ES-I3 (cell line): Measurements from ENCODE around the gene ZNF773.
"Not testable (repeated sequence)": the region's sequence is repeated elsewhere in the genome, so short reads cannot be mapped to it uniquely, and the experiment has no call there.

ENCODE experiments used
- H3K36me3 ChIP-seq: 2 replicates; pipeline ENCODE4 v1.6.1; 2013; ENCODE audit warnings: mild to moderate bottlenecking, low read length, control low read depth, moderate library complexity; ENCODE audit not compliant: insufficient read depth
- H3K4me1 ChIP-seq: 2 replicates; pipeline ENCODE4 v1.6.1; 2013; ENCODE audit warnings: mild to moderate bottlenecking, control low read depth, low read length; ENCODE audit not compliant: insufficient read depth
- H3K9ac ChIP-seq: 2 replicates; pipeline ENCODE4 v1.6.1; 2013; ENCODE audit warnings: low read depth, mild to moderate bottlenecking, low read length, moderate library complexity
- H3K9me3 ChIP-seq: 2 replicates; pipeline ENCODE4 v1.6.1; 2013; ENCODE audit warnings: mild to moderate bottlenecking, low read length, moderate library complexity; ENCODE audit not compliant: control insufficient read depth, insufficient read depth

The ZNF773 gene

DNA sequence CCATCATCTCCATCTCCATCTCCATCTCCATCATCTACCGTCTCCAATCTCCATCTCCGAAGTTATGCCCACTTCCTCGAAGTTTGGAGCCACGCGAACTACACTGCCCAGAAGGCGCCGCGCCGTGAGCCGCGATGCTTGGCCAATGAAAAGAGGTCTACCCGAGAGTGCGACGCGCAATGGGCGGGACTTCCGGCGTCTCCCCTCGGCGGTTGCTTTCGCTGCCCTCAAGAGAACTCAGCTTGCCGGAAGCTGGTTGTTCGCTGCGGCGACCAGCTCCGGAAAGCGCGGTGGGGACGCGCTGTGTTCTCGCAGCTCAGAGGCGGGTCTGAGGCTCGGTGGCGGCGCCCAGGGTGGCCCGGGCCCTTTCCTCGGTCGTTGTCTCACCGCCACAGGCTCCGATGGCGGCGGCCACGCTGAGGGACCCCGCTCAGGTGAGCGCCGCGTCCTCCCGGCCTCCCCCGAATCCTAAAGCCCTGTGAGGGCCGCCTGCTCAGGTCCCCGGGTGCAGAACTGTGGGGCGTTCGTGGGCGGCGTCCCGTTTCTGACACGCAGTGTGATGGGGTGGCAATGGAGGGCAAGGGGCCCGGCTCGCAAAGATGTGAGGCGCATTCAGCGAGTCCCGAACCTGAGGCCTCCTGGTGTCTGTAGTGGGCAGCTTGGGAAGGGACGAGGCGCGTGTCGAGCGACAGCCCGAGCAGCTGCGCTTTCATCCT, at the start of gene ZNF773:
Gene ZNF773 (plus strand): TSS at position 259 of the 716 bp plus-strand sequence. CDS start 143 bp downstream, at position 402.
- H3K4me1 ChIP-seq, H3K36me3 ChIP-seq, H3K9me3 ChIP-seq: not testable (repeated sequence)
- H3K9ac ChIP-seq, result peak within 1 kb of the TSS; percentile 63

GRCh38 chr19:57452307-57452706, 47.4 kb upstream of the ZNF773 start:
- Histone ChIP-seq H3K9ac (no peak overlapping the region), H3K9me3 (no peaks in the 10 kb centered on the region), H3K36me3 (no peaks in the 10 kb centered on the region; the same call in 1 of the 2 replicates), H3K4me1 (no peaks in the 10 kb centered on the region)

- H3K9ac ChIP-seq, result no peak overlapping the region
- H3K36me3 ChIP-seq, result peaks cover 7% of the 10 kb centered on the region; the same call in 1 of the 2 replicates
- H3K4me1 ChIP-seq, result no peaks in the 10 kb centered on the region
- H3K9me3 ChIP-seq, result peaks cover 26% of the 10 kb centered on the region
Observed at GRCh38 chr19:57465680-57466381, 33.9 kb upstream of the ZNF773 start.

DNA sequence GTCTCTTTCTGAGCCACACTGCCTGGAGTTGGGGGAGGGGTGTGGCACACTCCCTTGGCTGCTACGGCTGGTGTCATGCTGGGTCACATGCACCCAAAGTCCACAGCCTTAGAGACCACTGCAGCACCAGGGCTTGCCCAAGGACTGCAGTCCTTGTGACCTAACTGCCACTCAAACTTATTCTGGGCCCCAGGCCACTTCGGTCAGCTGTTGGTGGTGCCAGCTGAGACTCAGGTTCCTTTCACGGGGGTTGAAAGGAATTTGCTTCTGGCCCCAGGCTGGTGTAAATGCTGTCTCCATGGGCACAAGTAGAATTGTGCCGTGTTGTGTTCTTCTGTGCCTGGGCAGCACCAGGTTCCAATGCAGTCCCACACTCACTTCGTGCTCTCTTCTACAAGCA, 33.2 kb upstream of the ZNF773 start:
- peaks cover 7% of the 10 kb centered on the region; the same call in 1 of the 2 replicates for H3K36me3 ChIP-seq
- peaks cover 31% of the 10 kb centered on the region for H3K9me3 ChIP-seq
- H3K4me1 ChIP-seq, result no peaks in the 10 kb centered on the region
- no peak overlapping the region for H3K9ac ChIP-seq

DNA sequence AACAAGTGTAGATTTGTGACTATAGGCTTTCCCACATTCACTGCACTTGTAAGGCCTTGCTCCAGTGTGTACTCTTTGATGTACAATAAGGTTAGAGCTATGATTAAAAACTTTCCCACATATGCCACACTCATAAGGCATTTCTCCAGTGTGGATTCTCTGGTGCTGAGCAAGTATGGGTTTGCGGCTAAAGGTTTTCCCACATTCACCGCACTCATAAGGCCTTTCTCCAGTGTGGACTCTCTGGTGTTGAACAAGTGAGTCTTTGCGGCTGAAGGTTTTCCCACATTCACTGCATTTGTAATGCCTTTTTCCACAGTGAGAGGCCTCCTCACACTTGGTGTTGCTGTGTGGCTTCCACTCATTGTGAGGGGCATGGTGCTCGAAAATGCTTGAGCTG, 26.1 kb upstream of the ZNF773 start:
- Histone ChIP-seq H3K4me1 (no peaks in the 10 kb centered on the region), H3K9me3 (peaks cover 62% of the 10 kb centered on the region), H3K36me3 (peaks cover 34% of the 10 kb centered on the region), H3K9ac (no peak overlapping the region)

DNA sequence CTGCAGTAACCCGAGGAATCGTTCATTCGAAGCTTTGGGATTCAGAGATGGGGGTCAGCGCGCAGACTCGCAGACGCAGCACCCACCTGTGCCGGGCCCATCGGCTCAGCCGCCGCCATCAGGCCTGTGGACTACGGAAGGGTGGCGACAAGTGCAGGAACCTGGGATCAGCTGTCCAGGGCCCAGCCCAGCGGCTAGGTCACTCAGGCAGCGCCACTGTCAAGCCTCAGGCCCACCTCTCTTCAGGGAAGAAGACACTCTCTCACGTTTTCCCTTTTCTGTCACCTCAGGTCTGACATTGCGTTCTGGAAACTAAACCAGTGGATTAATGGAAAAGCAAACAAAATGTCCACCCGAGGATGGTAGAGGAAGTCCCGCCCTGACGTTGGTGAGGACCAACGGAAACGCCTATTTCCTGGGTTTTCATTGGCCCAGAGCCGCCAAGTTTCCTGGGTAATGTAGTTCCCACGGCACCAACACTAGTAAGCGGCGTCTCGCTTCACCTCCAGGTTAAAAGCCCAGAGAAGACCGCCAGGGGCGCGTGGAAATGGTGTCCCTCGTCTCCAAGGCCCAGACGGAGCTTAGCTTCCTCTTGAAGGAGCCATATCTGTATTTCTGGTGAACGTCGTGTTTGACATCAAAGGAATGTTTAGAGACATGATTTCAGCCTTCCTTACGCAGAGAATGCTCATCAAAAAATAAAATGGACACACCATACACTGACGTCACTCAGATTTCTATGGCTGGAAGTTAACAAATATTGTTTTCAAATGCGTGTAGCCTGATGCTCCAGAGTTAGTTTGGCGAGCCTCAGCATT, 22.3 kb upstream of the ZNF773 start, which contains the start of gene ZNF772:
Gene ZNF772 (minus strand): TSS at position 376 of the 818 bp plus-strand sequence. CDS start 257 bp downstream, at position 119.
- peaks cover 37% of the 10 kb centered on the region for H3K9me3 ChIP-seq
- H3K4me1 ChIP-seq, result no peaks in the 10 kb centered on the region
- H3K9ac ChIP-seq, result peak within 1 kb of the TSS; percentile 83
- H3K36me3 ChIP-seq, result peaks cover 34% of the 10 kb centered on the region

GRCh38 chr19:57487477-57488298, 12.1 kb upstream of the ZNF773 start, which contains the start of gene ZNF419:
Gene ZNF419 (plus strand): TSS chr19:57487750. CDS start chr19:57487951, 201 bp downstream.
- H3K36me3 ChIP-seq, H3K4me1 ChIP-seq, H3K9me3 ChIP-seq: not testable (repeated sequence)
- peak within 1 kb of the TSS; percentile 95 for H3K9ac ChIP-seq

DNA sequence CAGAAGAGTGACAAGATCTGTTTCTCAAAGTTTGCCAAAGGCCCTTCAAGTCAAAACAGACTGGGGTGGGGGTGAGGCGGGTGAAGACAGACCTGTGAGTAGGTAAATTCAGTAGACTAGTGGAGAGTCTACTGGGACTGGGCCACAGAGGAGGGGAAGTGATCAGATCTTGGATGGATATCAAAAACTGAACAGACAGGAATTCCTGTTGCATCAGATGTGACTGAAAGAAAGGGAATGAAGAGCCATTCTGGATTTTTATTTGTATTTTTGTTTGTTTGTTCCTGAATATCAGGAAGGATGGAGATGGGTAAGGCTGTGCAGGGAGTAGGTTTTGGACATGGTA, 11.5 kb upstream of the ZNF773 start:
- H3K9ac ChIP-seq, result peak overlapping the region; percentile 5; the same call in 1 of the 2 replicates
- not testable (repeated sequence) for H3K4me1 ChIP-seq, H3K9me3 ChIP-seq, H3K36me3 ChIP-seq

DNA sequence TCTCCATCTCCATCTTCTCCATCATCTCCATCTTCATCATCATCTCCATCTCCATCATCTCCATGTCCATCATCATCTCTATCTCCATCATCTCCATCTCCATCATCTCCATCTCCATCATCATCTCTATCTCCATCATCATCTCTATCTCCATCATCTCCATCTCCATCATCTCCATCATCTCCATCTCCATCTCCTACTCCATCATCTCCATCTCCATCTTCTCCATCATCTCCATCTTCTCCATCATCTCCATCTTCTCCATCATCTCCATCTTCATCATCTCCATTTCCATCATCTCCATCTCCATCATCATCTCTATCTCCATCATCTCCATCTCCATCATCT, 432 bp upstream of the ZNF773 start:
- not testable (repeated sequence) for H3K36me3 ChIP-seq, H3K4me1 ChIP-seq, H3K9ac ChIP-seq, H3K9me3 ChIP-seq

DNA sequence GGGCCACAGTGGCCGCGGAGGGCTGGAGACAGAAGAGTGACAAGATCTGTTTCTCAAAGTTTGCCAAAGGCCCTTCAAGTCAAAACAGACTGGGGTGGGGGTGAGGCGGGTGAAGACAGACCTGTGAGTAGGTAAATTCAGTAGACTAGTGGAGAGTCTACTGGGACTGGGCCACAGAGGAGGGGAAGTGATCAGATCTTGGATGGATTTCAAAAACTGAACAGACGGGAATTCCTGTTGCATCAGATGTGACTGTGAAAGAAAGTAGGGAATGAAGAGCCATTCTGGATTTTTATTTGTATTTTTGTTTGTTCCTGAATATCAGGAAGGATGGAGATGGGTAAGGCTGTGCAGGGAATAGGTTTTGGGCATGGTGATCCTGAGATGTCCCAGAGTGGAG, 662 bp downstream of the ZNF773 start:
- H3K9ac ChIP-seq, result peak overlapping the region; percentile 44
- not testable (repeated sequence) for H3K36me3 ChIP-seq, H3K9me3 ChIP-seq, H3K4me1 ChIP-seq

DNA sequence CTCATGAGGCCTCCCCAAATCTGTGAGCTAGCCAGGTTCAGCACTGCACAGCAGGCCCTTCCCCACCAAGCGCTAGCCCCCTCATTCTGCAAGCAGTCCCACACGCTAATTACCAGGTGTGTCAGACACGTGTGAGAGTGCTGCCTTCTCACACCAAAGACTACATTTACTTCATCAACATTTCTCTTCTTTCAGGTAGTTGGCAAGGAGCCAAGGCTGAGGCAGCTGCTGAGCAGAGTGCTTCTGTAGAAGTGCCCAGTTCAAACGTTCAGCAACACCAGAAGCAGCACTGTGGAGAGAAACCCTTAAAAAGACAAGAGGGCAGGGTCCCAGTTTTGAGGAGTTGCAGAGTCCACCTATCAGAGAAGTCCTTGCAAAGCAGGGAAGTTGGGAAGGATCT, 6.4 kb downstream of the ZNF773 start:
- Histone ChIP-seq H3K36me3 (peaks cover 18% of the 10 kb centered on the region; the same call in 1 of the 2 replicates), H3K9me3 (no peaks in the 10 kb centered on the region), H3K9ac (no peak overlapping the region), H3K4me1 (no peaks in the 10 kb centered on the region)

GRCh38 chr19:57511484-57511883, 11.7 kb downstream of the ZNF773 start:
- Histone ChIP-seq H3K9me3 (peaks cover 10% of the 10 kb centered on the region; the same call in 1 of the 2 replicates), H3K9ac (no peak overlapping the region), H3K4me1 (no peaks in the 10 kb centered on the region), H3K36me3 (peaks cover 11% of the 10 kb centered on the region; the same call in 1 of the 2 replicates)

GRCh38 chr19:57512845-57513244, 13.1 kb downstream of the ZNF773 start:
- Histone ChIP-seq H3K4me1 (no peaks in the 10 kb centered on the region), H3K9ac (no peak overlapping the region), H3K9me3 (peaks cover 10% of the 10 kb centered on the region; the same call in 1 of the 2 replicates), H3K36me3 (no peaks in the 10 kb centered on the region; the same call in 1 of the 2 replicates)

GRCh38 chr19:57515255-57515654, 15.5 kb downstream of the ZNF773 start:
- Histone ChIP-seq H3K4me1 (no peaks in the 10 kb centered on the region), H3K36me3 (no peaks in the 10 kb centered on the region; the same call in 1 of the 2 replicates), H3K9ac (no peak overlapping the region), H3K9me3 (peaks cover 10% of the 10 kb centered on the region; the same call in 1 of the 2 replicates)
